ENCODE results near the gene ASTE1.

ASTE1 gene

DNA sequence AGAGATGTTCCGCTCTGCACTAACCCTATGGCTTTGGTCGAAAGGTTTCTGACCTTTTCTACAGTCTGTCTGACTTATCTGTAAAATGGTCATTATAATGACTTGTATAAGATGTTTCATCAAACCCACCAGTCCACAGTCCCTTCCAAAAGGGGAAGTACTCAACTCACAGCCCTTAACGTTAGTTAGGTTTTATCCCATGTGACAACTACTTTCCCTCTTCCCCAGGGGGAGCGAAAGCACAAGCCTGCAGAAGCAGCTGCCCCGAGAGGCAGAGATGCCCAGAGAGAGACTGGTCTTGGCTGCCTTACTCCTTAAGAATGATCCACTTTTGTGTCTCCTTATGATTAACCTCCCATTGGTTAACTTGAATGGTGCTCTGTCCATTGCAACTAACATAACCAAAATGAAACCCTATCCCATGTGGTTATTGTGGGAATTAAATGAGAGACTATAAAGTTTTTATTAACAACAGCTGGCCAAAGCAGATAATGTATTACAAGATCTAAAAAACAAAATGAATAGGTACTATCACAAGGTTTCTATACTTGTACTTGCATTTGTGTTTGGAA, 6.4 kb downstream of the ASTE1 start:
- Mint-ChIP-seq H3K4me3 (no peak overlapping the region), H3K36me3 (ENCODE audit: low read depth) (peaks cover 45% of the 10 kb centered on the region), H3K9me3 (peaks cover 6% of the 10 kb centered on the region), H3K27ac (no peak overlapping the region), H3K27me3 (ENCODE audit: low read depth, poor library complexity) (no peaks in the 10 kb centered on the region), H3K4me1 (peaks cover 15% of the 10 kb centered on the region)
- TF ChIP-seq, protein P1, sequence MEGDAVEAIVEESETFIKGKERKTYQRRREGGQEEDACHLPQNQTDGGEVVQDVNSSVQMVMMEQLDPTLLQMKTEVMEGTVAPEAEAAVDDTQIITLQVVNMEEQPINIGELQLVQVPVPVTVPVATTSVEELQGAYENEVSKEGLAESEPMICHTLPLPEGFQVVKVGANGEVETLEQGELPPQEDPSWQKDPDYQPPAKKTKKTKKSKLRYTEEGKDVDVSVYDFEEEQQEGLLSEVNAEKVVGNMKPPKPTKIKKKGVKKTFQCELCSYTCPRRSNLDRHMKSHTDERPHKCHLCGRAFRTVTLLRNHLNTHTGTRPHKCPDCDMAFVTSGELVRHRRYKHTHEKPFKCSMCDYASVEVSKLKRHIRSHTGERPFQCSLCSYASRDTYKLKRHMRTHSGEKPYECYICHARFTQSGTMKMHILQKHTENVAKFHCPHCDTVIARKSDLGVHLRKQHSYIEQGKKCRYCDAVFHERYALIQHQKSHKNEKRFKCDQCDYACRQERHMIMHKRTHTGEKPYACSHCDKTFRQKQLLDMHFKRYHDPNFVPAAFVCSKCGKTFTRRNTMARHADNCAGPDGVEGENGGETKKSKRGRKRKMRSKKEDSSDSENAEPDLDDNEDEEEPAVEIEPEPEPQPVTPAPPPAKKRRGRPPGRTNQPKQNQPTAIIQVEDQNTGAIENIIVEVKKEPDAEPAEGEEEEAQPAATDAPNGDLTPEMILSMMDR (IDR thresholded peaks at IDR 0.05) = no peak
- DNase-seq = no peak

DNA sequence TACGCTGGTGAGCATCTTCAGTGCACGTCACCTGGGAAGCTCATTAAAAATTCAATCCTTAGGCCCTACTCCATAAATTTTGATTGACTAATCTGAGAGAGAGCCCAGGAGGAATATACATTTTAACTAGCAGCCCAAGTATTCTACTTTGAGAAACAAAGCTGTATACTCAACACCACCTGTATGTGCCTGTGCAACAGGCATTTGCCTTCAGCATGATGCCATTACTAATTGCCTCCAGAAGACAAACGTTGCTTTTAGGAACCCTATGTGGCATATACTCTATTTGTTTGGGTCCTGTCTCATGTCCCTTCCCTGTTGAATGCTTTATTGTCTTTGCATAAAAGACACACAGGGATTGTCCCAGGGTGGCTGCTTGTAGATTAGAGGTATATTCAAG, 7.7 kb downstream of the ASTE1 start:
- no peak overlapping the region for H3K27ac Mint-ChIP-seq
- TF ChIP-seq, protein P1 (IDR thresholded peaks at IDR 0.05) = no peak
- peaks cover under 1% of the 10 kb centered on the region for H3K9me3 Mint-ChIP-seq
- peaks cover 35% of the 10 kb centered on the region for H3K36me3 Mint-ChIP-seq (ENCODE audit: low read depth)
- no peak for DNase-seq
- no peak overlapping the region for H3K4me3 Mint-ChIP-seq
- H3K4me1 Mint-ChIP-seq = peaks cover 15% of the 10 kb centered on the region
- no peaks in the 10 kb centered on the region for H3K27me3 Mint-ChIP-seq (ENCODE audit: low read depth, poor library complexity)

DNA sequence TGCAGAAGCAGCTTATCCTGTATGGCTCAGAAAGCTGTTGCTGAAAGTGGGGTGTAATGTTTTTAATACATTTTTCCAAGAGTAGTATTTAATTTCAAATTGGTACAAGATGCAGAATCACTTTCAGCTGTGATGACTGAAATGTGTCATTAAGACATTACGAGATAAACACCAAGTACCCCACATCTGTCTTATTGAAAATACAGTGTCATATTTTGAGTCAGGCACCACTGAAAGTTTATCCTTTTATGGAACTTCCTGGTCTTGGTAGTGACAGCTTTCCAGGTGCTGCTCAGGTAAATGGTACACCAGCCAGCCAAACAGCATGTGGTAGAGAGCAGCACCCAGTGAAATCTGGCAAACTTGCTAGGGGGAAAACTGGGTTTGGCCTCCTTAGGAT, 16.9 kb downstream of the ASTE1 start:
- Mint-ChIP-seq H3K4me1 (no peaks in the 10 kb centered on the region), H3K9me3 (no peaks in the 10 kb centered on the region), H3K27ac (no peak overlapping the region), H3K27me3 (ENCODE audit: low read depth, poor library complexity) (no peaks in the 10 kb centered on the region), H3K4me3 (no peak overlapping the region), H3K36me3 (ENCODE audit: low read depth) (peaks cover 48% of the 10 kb centered on the region)
- no peak for DNase-seq
- TF ChIP-seq, protein P1 (IDR thresholded peaks at IDR 0.05) = no peak

DNA sequence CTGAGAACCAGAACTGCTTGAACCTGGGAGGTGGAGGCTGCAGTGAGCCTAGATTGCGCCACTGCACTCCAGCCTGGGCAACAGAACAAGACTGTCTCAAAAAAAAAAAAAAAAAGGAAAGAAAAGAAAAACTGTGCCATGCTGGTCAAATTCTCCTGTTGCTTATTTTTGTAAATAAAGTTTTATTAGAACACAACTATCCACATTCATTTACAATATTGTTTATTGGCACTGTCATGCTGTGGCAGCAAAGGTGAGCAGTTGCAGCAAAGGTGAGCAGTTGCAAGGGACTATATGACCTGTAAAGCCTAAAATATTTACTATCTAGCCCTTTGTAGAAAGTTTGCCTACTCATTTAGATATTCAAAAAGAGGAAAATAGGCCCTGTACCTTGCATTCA, 18.3 kb downstream of the ASTE1 start:
- no peak for DNase-seq
- no peaks in the 10 kb centered on the region for H3K4me1 Mint-ChIP-seq
- no peak overlapping the region for H3K27ac Mint-ChIP-seq
- H3K36me3 Mint-ChIP-seq (ENCODE audit: low read depth) = peaks cover 54% of the 10 kb centered on the region
- H3K4me3 Mint-ChIP-seq = no peak overlapping the region
- no peaks in the 10 kb centered on the region for H3K9me3 Mint-ChIP-seq
- TF ChIP-seq, protein P1 (IDR thresholded peaks at IDR 0.05) = no peak
- no peaks in the 10 kb centered on the region for H3K27me3 Mint-ChIP-seq (ENCODE audit: low read depth, poor library complexity)

DNA sequence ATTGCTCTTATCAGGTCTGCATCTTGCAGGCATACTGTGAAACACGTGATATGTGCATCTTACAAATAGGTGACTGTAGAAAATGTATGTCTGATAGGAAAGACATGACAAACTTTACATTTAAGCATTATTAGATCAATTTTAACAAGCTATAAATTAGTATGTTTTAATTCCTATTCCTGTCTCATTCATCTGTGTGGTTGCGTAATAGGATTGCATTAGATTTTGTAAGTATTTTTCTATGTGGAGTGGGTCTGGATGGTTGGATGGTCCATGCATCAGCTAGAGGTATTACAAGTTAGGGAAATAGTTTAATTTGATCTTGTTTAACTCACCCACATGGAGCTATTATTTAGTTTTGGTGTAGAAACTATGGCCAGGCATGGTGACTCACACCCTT, 18.8 kb downstream of the ASTE1 start:
- Mint-ChIP-seq H3K36me3 (ENCODE audit: low read depth) (peaks cover 48% of the 10 kb centered on the region), H3K4me1 (no peaks in the 10 kb centered on the region), H3K27ac (no peak overlapping the region), H3K27me3 (ENCODE audit: low read depth, poor library complexity) (no peaks in the 10 kb centered on the region), H3K4me3 (no peak overlapping the region), H3K9me3 (no peaks in the 10 kb centered on the region)
- DNase-seq = no peak
- TF ChIP-seq, protein P1 (IDR thresholded peaks at IDR 0.05) = no peak

DNA sequence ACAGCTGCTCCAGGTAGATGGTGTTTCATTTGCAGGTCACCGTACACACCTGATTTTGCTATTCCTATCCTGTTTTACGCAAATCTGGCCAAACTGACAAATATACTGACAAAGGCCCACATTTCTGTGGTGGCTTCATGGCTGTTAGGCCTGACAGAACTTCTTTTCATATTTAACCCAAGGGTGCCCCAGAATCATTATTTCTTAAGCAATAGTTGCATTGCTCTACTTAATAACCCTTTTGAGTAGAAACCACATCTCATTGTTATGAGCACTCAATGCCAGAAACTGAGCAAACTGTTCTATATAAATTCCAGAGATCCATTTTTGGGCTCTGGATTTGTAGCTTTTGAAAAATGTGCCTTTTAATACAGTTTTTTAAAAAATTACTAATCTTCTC, 19.4 kb downstream of the ASTE1 start:
- Mint-ChIP-seq H3K27me3 (ENCODE audit: low read depth, poor library complexity) (no peaks in the 10 kb centered on the region), H3K36me3 (ENCODE audit: low read depth) (peaks cover 48% of the 10 kb centered on the region), H3K27ac (no peak overlapping the region), H3K4me3 (no peak overlapping the region), H3K9me3 (no peaks in the 10 kb centered on the region), H3K4me1 (no peaks in the 10 kb centered on the region)
- no peak for DNase-seq
- TF ChIP-seq, protein P1 (IDR thresholded peaks at IDR 0.05) = no peak
